ENCODE results near the gene AP4B1.

- TF ChIP-seq MYC (IDR thresholded peaks at IDR 0.05; ENCODE audit: low read depth, low read length) (no peak), MYC (CRISPR knock-in tag; IDR thresholded peaks at IDR 0.05; ENCODE audit: borderline replicate concordance, low read depth) (no peak), DPF2 (IDR thresholded peaks at IDR 0.05) (no peak), CBFB (CRISPR knock-in tag; IDR thresholded peaks at IDR 0.05) (no peak), NR2C1 (IDR thresholded peaks at IDR 0.05) (no peak), NR2C1 (tag; IDR thresholded peaks at IDR 0.05) (no peak), RNF2 (IDR thresholded peaks at IDR 0.05) (no peak), ATF3 (IDR thresholded peaks at IDR 0.05) (no peak), ATF3 (CRISPR knock-in tag; conservative IDR thresholded peaks at IDR 0.05) (no peak)
Observed at GRCh38 chr1:113881661-113882060, 22.9 kb downstream of the AP4B1 start.

Measured in K562 (cell line).